Peyer's patch (tissue), 4 donors: Measurements from ENCODE around the gene HYAL1.

Source experiments
- POLR2A ChIP-seq, 2 donors: fragments of 450-650 bp; IDR thresholded peaks; one replicate each; pipeline ENCODE4 v1.5.1; 2017; ENCODE audit warnings: antibody characterized with exemption in 2 of 2, mild to moderate bottlenecking in 2 of 2, moderate library complexity in 2 of 2
- TF ChIP-seq, protein P1 (sequence below), 6 experiments: fragments of 450-650 bp in 4 of 6; fragments of 200-600 bp in 2 of 6; sonication (generic) in 1 of 6; IDR thresholded peaks; one replicate each; pipeline ENCODE4 v1.5.1; 2017 to 2019; ENCODE audit warnings: antibody characterized with exemption in 6 of 6, mild to moderate bottlenecking in 3 of 6, moderate library complexity in 1 of 6

DNA sequence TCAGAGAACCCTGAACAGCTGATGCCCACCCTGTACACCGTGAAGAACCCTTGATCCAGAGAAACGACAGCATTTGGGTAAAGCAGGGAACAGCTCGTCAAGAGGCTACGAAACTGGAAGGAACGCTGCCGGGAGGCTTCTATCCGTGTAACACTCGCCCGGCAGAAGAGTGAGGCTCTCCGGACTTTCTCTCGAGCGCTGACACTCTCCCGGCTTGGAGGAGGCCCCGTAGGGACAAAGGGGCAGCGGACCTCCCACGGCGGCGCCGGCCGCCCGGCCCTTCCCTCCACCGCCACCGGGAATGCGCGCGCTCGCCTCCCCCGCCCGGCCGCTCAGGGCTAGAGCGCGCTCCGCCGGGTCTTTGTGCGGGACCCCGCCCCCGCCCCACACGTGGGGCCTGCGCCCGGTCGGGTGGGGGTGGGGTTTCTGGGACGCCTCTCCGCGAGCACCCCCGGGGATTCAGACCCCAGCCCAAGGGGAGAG lies 17.5 kb upstream of the HYAL1 start:
- TF ChIP-seq, protein P1, sequence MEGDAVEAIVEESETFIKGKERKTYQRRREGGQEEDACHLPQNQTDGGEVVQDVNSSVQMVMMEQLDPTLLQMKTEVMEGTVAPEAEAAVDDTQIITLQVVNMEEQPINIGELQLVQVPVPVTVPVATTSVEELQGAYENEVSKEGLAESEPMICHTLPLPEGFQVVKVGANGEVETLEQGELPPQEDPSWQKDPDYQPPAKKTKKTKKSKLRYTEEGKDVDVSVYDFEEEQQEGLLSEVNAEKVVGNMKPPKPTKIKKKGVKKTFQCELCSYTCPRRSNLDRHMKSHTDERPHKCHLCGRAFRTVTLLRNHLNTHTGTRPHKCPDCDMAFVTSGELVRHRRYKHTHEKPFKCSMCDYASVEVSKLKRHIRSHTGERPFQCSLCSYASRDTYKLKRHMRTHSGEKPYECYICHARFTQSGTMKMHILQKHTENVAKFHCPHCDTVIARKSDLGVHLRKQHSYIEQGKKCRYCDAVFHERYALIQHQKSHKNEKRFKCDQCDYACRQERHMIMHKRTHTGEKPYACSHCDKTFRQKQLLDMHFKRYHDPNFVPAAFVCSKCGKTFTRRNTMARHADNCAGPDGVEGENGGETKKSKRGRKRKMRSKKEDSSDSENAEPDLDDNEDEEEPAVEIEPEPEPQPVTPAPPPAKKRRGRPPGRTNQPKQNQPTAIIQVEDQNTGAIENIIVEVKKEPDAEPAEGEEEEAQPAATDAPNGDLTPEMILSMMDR (IDR thresholded peaks at IDR 0.05), result no peak
- TF ChIP-seq POLR2A (IDR thresholded peaks at IDR 0.05), result peak; percentile 39 to 61
